Tibial nerve (tissue), 4 donors: ENCODE data around the gene FHAD1. TPM values are rescaled to one million over a fixed set of nuclear protein-coding genes. Genes with fewer than 3 reads are reported as not detected.

ENCODE experiments used
- DNase-seq, 2 donors: peaks; one replicate each; pipeline ENCODE4 v3.0.0-alpha.2; 2019; ENCODE audit warnings: low spot score in 2 of 2
- H3K27ac ChIP-seq, 4 donors: fragments of 200-600 bp; sonication (generic) in 3 of 4; one replicate each; pipeline ENCODE4 v1.5.1; 2017 to 2019; ENCODE audit warnings: mild to moderate bottlenecking in 1 of 4
- H3K27me3 ChIP-seq, 2 donors: fragments of 200-600 bp; sonication (generic) in 1 of 2; one replicate each; pipeline versions ENCODE4 v1.5.1 to v1.6.0; 2017 to 2019
- H3K36me3 ChIP-seq, 3 donors: fragments of 200-600 bp; sonication (generic); one replicate each; pipeline ENCODE4 v1.5.1; 2018 to 2019
- H3K4me1 ChIP-seq, 4 donors: fragments of 200-600 bp; sonication (generic) in 3 of 4; one replicate each; pipeline ENCODE4 v1.5.1; 2017 to 2019
- H3K4me3 ChIP-seq, 4 donors: fragments of 200-600 bp; sonication (generic) in 3 of 4; one replicate each; pipeline ENCODE4 v1.5.1; 2017 to 2019; ENCODE audit warnings: mild to moderate bottlenecking in 1 of 4, moderate library complexity in 1 of 4
- H3K9me3 ChIP-seq, 4 donors: fragments of 200-600 bp; sonication (generic) in 3 of 4; one replicate each; pipeline ENCODE4 v1.5.1; 2017 to 2019
- CTCF ChIP-seq, 5 experiments: fragments of 200-600 bp in 3 of 5; fragments of 450-650 bp in 2 of 5; sonication (generic) in 3 of 5; IDR thresholded peaks; one replicate each; pipeline ENCODE4 v1.5.1; 2016 to 2019; ENCODE audit warnings: antibody characterized with exemption in 5 of 5, mild to moderate bottlenecking in 3 of 5, moderate library complexity in 2 of 5
- EP300 ChIP-seq, 2 donors: sonication (generic); formaldehyde crosslinking; IDR thresholded peaks; one replicate each; pipeline ENCODE4 v1.6.1; 2017; ENCODE audit warnings: antibody characterized with exemption in 2 of 2, mild to moderate bottlenecking in 1 of 2
- POLR2A ChIP-seq, 2 donors: fragments of 450-650 bp; IDR thresholded peaks; one replicate each; pipeline ENCODE4 v1.6.1; 2017; ENCODE audit warnings: antibody characterized with exemption in 2 of 2, mild to moderate bottlenecking in 2 of 2, moderate library complexity in 2 of 2
- WGBS, 2 donors: methylation state at CpG; one replicate each; pipeline ENCODE4 v1.1.5; 2018; 5-methylcytosine and 5-hydroxymethylcytosine counted together
- total RNA-seq, 4 donors: library from RNA; depleted of rRNA; stranded (reverse); fragments of >200 nt; gene quantifications; one replicate each; pipeline ENCODE4 v1.1.0, GENCODE V29; 2016

Gene FHAD1
- total RNA-seq, 4 donors from 2014 or later = 0.30 to 0.63 TPM; not detected in 2

GRCh38 chr1:15220825-15221431 is 26.1 kb upstream of the FHAD1 start:
- Histone ChIP-seq H3K4me3 (no peak overlapping the region), H3K4me1 (peaks cover 0 to 10% (median 0%) of the 10 kb centered on the region in 4 donors), H3K9me3 (no peaks in the 10 kb centered on the region), H3K36me3 (peaks cover 0 to 7% (median 0%) of the 10 kb centered on the region in 3 donors), H3K27ac (no peak overlapping the region), H3K27me3 (no peaks in the 10 kb centered on the region)
- DNase-seq = no peak
- 74 to 79% methylated on average over 7 of the region's 7 CpGs for whole genome bisulfite sequencing, 2 donors
- no peak for TF ChIP-seq CTCF (IDR thresholded peaks at IDR 0.05)
- no peak for TF ChIP-seq EP300 (IDR thresholded peaks at IDR 0.05)
- no peak for TF ChIP-seq POLR2A (IDR thresholded peaks at IDR 0.05)

DNA sequence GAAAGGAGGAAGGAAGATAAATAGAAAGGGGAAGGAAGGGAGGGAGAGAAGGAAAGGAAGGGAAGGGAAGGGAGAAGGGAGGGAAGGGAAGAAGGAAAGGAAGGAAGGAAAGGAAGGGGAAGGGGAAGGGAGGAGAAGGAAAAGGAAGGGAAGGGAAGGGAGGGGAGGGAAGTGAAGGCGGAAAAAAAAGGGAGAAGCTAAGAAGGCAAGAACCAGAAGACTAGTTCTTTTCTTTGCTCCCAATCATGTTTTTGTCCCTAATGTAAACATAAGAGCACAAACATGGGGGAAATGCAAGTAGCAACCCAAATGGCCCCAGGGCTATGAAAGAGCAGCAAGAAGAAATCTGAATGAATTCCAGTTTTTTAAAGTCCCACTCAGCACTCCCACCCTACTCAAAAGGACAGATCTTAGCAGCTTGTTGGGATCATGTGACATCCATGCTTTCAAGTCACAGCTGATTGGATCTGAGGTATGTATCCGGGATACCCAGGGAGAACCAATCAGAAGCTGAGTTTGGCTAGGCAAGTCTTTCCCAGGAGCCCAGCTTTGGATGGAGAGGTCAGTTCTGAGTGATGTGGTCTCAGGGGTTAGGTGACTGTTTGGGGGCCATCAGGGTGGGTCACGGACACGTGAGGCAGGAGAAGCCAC is 24.2 kb upstream of the FHAD1 start:
- no peak for DNase-seq
- Histone ChIP-seq H3K4me1 (peaks cover 0 to 12% (median 0%) of the 10 kb centered on the region in 4 donors), H3K27me3 (no peaks in the 10 kb centered on the region), H3K27ac (no peak overlapping the region), H3K9me3 (no peaks in the 10 kb centered on the region), H3K36me3 (peaks cover 0 to 7% (median 0%) of the 10 kb centered on the region in 3 donors), H3K4me3 (no peak overlapping the region)
- 85 to 88% methylated on average over 4 of the region's 4 CpGs for WGBS, 2 donors
- no peak for TF ChIP-seq POLR2A (IDR thresholded peaks at IDR 0.05)
- TF ChIP-seq EP300 (IDR thresholded peaks at IDR 0.05) = no peak
- TF ChIP-seq CTCF (IDR thresholded peaks at IDR 0.05) = no peak

DNA sequence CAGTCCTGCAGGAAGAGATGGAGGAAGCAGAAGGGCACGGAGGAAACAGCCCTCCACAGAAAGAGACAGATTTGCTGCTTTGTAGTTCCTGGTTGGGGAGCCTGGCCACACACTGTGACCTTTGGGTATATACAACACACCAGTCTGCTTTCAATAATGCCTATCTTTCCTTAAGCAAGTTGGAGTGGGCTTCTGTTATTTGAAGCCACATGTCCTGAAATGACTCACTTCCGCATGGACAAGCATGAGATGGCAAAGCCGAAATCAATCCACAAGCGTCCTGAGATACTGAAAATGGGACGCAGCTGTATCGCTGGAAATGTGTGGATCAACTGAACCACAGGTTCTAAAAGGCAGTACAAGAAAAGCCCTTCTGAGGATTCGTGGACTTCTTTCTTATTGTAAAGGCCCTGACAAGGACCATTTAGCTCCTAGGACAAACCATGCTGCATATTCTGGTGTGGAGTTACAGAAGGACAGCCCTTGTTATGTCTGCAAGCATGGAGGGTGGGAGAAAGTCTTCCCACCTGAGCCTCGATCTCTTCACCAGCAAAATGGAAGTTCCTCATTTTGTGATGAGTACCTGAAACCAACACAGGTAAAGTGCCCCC is 22.7 kb upstream of the FHAD1 start:
- no peaks in the 10 kb centered on the region for H3K9me3 ChIP-seq
- DNase-seq = no peak
- H3K4me3 ChIP-seq = no peak overlapping the region
- WGBS, 2 donors = 87 to 88% methylated on average over 8 of the region's 8 CpGs
- no peaks in the 10 kb centered on the region for H3K27me3 ChIP-seq
- no peak overlapping the region for H3K27ac ChIP-seq
- TF ChIP-seq EP300 (IDR thresholded peaks at IDR 0.05) (no peak), CTCF (IDR thresholded peaks at IDR 0.05) (no peak), POLR2A (IDR thresholded peaks at IDR 0.05) (no peak)
- peaks cover 0 to 7% (median 0%) of the 10 kb centered on the region in 3 donors for H3K36me3 ChIP-seq
- H3K4me1 ChIP-seq = peaks cover 0 to 9% (median 0%) of the 10 kb centered on the region in 4 donors

DNA sequence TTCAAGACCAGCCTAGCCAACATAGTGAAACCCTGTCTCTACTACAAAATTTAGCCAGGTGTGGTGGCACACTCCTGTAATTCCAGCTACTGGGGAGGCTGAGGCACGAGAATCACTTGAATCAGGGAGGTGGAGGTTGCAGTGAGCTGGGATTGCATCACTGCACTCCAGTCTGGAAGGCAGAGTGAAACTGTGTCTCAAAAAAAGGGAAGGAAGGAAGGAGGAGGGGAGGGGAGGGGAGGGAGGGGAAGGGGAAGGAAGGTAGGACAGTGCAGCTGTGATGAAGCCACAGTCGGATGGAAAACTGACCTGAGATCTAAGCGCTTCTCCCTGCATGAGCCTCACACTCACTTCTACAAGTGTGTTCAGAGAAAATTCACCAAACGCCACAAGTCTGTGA is 22.0 kb upstream of the FHAD1 start:
- Histone ChIP-seq H3K36me3 (peaks cover 0 to under 1% (median 0%) of the 10 kb centered on the region in 3 donors), H3K9me3 (no peaks in the 10 kb centered on the region), H3K27ac (no peak overlapping the region), H3K4me3 (no peak overlapping the region), H3K4me1 (peaks cover 0 to 11% (median 0%) of the 10 kb centered on the region in 4 donors), H3K27me3 (no peaks in the 10 kb centered on the region)
- TF ChIP-seq CTCF (IDR thresholded peaks at IDR 0.05) (no peak), POLR2A (IDR thresholded peaks at IDR 0.05) (no peak), EP300 (IDR thresholded peaks at IDR 0.05) (no peak)
- no peak for DNase-seq
- 73 to 85% methylated on average over 4 of the region's 4 CpGs for WGBS, 2 donors

DNA sequence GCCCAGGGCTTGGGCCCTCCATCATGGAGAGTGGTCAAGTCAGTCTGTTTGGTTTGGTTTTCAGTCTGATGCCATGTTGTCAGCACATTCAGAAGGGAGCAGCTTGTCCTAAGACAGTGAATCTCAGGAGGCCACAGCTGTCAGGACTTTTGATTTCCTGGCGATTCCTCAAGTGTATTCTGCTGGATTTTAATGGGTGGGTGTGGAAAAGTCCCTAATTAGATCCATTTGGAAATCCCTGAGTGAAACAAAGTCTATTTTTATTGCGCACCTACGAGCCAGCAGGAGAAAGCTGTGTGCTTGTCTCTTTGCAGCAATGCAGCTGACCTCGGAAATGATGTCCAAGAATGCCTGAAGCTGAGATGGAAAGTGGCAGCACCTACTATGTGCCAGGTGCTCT is 21.6 kb upstream of the FHAD1 start:
- H3K4me3 ChIP-seq = no peak overlapping the region
- DNase-seq = no peak

More for the DNA sequence above, 21.6 kb upstream of the FHAD1 start:
- no peak overlapping the region for H3K27ac ChIP-seq
- 50 to 60% methylated on average over 4 of the region's 4 CpGs for WGBS, 2 donors
- no peaks in the 10 kb centered on the region for H3K27me3 ChIP-seq
- peaks cover 0 to 12% (median 0%) of the 10 kb centered on the region in 4 donors for H3K4me1 ChIP-seq
- no peaks in the 10 kb centered on the region for H3K36me3 ChIP-seq
- H3K9me3 ChIP-seq = no peaks in the 10 kb centered on the region
- TF ChIP-seq CTCF (IDR thresholded peaks at IDR 0.05) (no peak), POLR2A (IDR thresholded peaks at IDR 0.05) (no peak), EP300 (IDR thresholded peaks at IDR 0.05) (no peak)
